ENCODE measurements around the gene NFE2L2.

- no peak for TF ChIP-seq EZH2 (IDR thresholded peaks at IDR 0.05; ENCODE audit: borderline replicate concordance, low read length)
- no peak for TF ChIP-seq CTCF (IDR thresholded peaks at IDR 0.05; ENCODE audit: low read length)
Observed at GRCh38 chr2:177260379-177260778, 4.1 kb downstream of the NFE2L2 start.

All from OCI-LY1 (cell line).